ENCODE measurements around the gene TNK2.

TNK2 gene

GRCh38 chr3:195932418-195933043 is 24.2 kb upstream of the TNK2 start:
- TF ChIP-seq CTCF (conservative IDR thresholded peaks at IDR 0.05; ENCODE audit: low read depth, low read length): no peak
- DNase-seq (ENCODE audit: low read depth): no peak
- no peak overlapping the region for H3K4me3 ChIP-seq (ENCODE audit: low read depth, low read length)

DNA sequence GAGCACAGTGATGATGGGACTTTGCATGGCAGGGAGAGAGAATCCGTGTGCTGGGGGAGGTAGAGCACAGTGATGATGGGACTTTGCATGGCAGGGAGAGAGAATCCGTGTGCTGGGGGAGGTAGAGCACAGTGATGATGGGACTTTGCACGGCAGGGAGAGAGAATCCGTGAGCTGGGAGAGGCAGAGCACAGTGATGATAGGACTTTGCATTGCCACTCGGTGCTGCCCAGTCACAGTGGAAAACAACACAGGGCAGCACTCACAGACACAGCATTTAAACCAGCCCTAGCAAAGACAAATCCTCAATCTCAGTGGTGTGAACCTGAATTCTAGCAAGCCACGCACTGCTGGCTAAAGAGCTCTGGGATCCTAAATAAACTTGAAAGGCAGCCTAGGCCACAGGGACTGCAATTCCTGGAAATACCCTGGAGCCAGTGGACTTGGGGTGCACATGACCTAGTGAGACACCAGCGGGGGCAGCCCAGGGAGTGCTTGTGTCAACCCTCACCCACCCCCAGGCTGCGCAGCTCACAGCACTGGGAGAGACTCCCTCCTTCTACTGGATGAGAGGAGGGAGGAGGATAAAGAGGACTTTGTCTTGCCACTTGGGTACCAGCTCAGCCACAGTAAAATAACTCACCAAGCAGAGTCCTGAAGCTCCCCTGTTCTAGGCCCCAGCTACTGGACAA is 23.4 kb upstream of the TNK2 start:
- no peak overlapping the region for H3K4me3 ChIP-seq (ENCODE audit: low read depth, low read length)
- no peak for TF ChIP-seq CTCF (conservative IDR thresholded peaks at IDR 0.05; ENCODE audit: low read depth, low read length)
- DNase-seq (ENCODE audit: low read depth): no peak

DNA sequence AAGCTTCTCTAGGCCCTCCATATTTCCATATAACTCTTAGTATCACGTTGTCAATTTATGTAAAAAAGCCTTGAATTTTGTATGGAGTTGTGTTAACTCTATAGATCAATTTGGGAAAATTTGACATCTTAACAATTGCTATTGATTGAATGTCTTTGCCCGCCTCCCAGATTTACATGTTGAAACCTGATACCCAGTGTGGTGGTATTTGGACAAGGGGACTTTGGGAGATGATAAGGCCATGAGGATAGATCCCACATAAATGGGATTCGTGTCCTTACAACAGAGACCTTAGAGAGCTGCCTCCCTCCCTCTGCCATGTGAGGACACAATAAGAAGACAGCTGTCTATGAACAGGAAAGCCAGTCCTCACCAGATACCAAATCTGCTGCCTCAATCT is 21.1 kb upstream of the TNK2 start:
- H3K4me3 ChIP-seq (ENCODE audit: low read depth, low read length): no peak overlapping the region
- DNase-seq (ENCODE audit: low read depth): no peak
- TF ChIP-seq CTCF (conservative IDR thresholded peaks at IDR 0.05; ENCODE audit: low read depth, low read length): no peak

- DNase-seq (ENCODE audit: low read depth): no peak
- no peak overlapping the region for H3K4me3 ChIP-seq (ENCODE audit: low read depth, low read length)
- TF ChIP-seq CTCF (conservative IDR thresholded peaks at IDR 0.05; ENCODE audit: low read depth, low read length): no peak
Measured at GRCh38 chr3:195921334-195921791, 13.0 kb upstream of the TNK2 start.

DNA sequence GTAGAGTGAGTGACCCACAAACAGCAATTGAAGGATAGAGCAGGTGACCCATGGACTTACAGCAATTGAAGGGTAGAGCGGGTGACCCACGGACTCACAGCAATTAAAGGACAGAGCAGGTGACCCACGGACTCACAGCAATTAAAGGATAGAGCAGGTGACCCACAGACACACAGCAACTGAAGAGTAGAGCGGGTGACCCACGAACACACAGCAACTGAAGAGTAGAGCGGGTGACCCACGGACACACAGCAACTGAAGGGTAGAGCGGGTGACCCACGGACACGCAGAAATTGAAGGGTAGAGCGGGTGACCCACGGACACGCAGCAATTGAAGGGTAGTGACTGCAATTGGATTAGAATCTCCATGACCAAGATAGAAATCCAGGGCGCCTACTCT is 9.8 kb upstream of the TNK2 start:
- H3K4me3 ChIP-seq (ENCODE audit: low read depth, low read length): no peak overlapping the region
- TF ChIP-seq CTCF (conservative IDR thresholded peaks at IDR 0.05; ENCODE audit: low read depth, low read length): no peak
- DNase-seq (ENCODE audit: low read depth): no peak

- DNase-seq (ENCODE audit: low read depth): no peak
- TF ChIP-seq CTCF (conservative IDR thresholded peaks at IDR 0.05; ENCODE audit: low read depth, low read length): no peak
- no peak overlapping the region for H3K4me3 ChIP-seq (ENCODE audit: low read depth, low read length)
Measured at GRCh38 chr3:195916991-195917390, 8.6 kb upstream of the TNK2 start.

DNA sequence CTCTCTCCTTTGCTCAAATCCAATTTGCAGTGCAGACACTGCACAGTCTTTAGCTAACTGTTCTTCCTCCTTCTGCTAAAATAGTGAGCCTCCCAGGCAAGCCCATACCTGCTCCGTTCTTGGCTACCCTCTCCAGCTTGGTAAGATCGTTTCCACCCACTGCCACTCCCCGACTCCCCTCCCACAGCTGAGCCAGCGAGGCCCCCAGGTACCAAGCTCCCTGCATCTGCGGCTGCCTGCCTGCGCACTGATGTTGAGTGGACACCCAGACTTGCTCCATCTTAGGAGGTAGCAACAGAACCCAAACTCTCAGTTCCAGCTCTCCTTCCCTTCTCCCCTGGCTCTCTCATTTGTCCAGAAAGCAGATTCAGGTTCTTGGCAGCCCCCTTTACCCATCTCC is 7.9 kb upstream of the TNK2 start:
- DNase-seq (ENCODE audit: low read depth): no peak
- H3K4me3 ChIP-seq (ENCODE audit: low read depth, low read length): no peak overlapping the region
- TF ChIP-seq CTCF (conservative IDR thresholded peaks at IDR 0.05; ENCODE audit: low read depth, low read length): no peak
